Type B pancreatic cell (in vitro differentiated cells): ENCODE data around the gene POR. TPM values are rescaled to one million over a fixed set of nuclear protein-coding genes. Genes with fewer than 3 reads are reported as not detected.
"Not testable (repeated sequence)": the region's sequence is repeated elsewhere in the genome, so short reads cannot be mapped to it uniquely, and the experiment has no call there.

ENCODE experiments used
- DNase-seq: peaks from one replicate; pipeline ENCODE4 v3.0.0; 2021; ENCODE audit warnings: mixed read lengths; ENCODE audit not compliant: unreplicated experiment; ENCODE audit errors: extremely low spot score
- H3K27ac Mint-ChIP-seq: 2 replicates; pipeline ENCODE4 v1.8.0; 2021; ENCODE audit warnings: mild to moderate bottlenecking, mixed read lengths
- H3K27me3 Mint-ChIP-seq: 2 replicates; pipeline ENCODE4 v1.8.0; 2021; ENCODE audit warnings: mixed read lengths
- H3K36me3 Mint-ChIP-seq: 2 replicates; pipeline ENCODE4 v1.8.0; 2021; ENCODE audit warnings: mixed read lengths
- H3K4me1 Mint-ChIP-seq: one replicate; pipeline ENCODE4 v1.8.0; 2021; ENCODE audit warnings: mixed read lengths; ENCODE audit not compliant: unreplicated experiment
- H3K4me3 Mint-ChIP-seq: 2 replicates; pipeline ENCODE4 v1.8.0; 2021; ENCODE audit warnings: mild to moderate bottlenecking, mixed read lengths
- H3K9me3 Mint-ChIP-seq: 2 replicates; pipeline ENCODE4 v1.8.0; 2021; ENCODE audit warnings: mixed read lengths
- CTCF ChIP-seq: fragments of 200-600 bp; sonication (generic); conservative IDR thresholded peaks from 2 replicates; pipeline ENCODE4 v1.5.0; 2021; ENCODE audit warnings: antibody characterized with exemption, mild to moderate bottlenecking
- total RNA-seq: library from RNA; stranded (reverse); gene quantifications from 2 replicates; pipeline ENCODE4 v1.2.1, GENCODE V29; 2021; ENCODE audit warnings: low replicate concordance

Gene POR
- total RNA-seq, 1 donor from 2014 or later = 122 TPM

DNA sequence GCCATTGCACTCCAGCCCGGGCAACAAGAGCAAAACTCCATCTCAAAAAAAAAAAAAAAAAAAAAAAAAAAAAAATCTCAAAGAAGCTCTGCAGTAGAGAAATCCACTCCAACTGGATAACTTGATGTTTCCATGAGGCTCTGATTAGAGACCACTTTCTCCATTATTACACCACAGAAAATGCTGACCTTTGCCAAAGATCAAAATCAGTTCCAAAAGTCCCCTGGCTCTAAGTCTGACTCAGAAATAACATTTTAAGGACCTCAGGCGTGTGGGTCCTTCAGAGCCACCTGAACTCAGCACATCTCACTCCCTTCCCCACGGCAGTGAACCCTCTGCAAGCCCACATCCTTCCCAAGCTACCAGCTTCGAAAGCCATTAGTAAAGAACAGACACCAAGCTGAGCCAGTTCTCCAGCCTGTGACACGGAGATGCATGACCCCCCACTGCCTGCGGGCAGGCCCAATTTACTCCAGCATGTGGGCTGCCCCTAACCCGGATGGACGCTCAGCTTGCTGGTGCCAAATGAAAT, 93.3 kb downstream of the POR start:
- Mint-ChIP-seq H3K4me1 (no peaks in the 10 kb centered on the region), H3K36me3 (no peaks in the 10 kb centered on the region), H3K4me3 (no peak overlapping the region), H3K9me3 (no peaks in the 10 kb centered on the region), H3K27me3 (no peaks in the 10 kb centered on the region), H3K27ac (no peak overlapping the region)
- no peak for TF ChIP-seq CTCF
- no peak for DNase-seq

GRCh38 chr7:76009672-76010600, 95.0 kb downstream of the POR start:
- no peaks in the 10 kb centered on the region for H3K27me3 Mint-ChIP-seq
- no peaks in the 10 kb centered on the region for H3K9me3 Mint-ChIP-seq
- H3K4me1 Mint-ChIP-seq = no peaks in the 10 kb centered on the region
- H3K27ac Mint-ChIP-seq = no peak overlapping the region
- no peaks in the 10 kb centered on the region for H3K36me3 Mint-ChIP-seq
- no peak for DNase-seq
- TF ChIP-seq CTCF = no peak
- H3K4me3 Mint-ChIP-seq = no peak overlapping the region

DNA sequence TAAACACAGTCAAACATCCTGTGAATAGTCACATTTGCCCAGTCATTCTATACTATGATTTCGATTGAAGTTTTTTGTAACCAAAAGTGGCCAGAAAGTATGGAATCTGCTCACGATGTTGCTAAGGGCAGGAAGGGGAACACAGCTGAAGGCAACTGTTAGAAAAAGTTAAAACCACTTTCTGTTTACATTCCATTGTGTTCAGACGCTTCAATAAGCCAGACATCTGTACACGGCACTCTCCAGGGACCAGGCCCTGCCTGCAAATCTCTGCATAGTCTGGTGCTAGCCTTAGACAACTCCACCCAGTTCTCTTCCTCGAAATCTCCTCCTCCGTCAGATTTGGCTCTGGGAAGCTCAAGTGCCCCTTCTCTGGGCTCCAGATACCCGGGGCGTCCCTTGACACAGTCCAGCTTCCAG, 96.5 kb downstream of the POR start:
- no peaks in the 10 kb centered on the region for H3K9me3 Mint-ChIP-seq
- H3K4me3 Mint-ChIP-seq = no peak overlapping the region
- H3K27me3 Mint-ChIP-seq = no peaks in the 10 kb centered on the region
- TF ChIP-seq CTCF = no peak
- H3K4me1 Mint-ChIP-seq = no peaks in the 10 kb centered on the region
- H3K27ac Mint-ChIP-seq = no peak overlapping the region
- peaks cover 2% of the 10 kb centered on the region for H3K36me3 Mint-ChIP-seq
- DNase-seq = no peak

DNA sequence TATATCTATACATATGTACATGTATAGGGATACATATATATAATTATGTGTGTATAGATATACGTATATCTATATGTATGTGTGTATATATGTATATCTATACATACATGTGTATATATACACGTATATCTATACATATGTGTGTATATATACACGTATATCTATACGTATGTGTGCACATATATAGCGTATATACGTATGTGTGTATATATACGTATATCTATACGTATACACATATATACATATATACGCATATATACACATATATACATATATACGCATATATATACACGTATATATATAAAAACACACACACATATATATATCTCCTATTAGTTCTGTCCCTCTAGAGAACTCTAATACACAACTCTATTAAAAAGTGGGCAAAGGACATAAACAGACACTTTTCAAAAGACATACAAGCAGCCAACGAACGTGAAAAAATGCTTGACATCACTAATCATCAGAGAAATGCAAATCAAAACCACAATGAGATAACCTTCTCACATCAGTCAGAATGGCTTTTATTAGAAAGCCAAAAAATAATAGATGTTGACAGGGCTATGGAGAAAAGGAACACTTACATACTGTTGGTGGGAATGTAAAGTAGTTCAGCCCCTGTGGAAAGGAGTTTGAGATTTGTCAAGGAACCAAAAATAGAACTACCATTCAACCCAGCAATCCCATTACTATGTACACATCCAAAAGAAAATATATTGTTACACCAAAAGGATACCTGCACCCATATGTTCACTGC, 101.4 kb downstream of the POR start:
- peaks cover 20% of the 10 kb centered on the region for H3K36me3 Mint-ChIP-seq
- no peak overlapping the region for H3K4me3 Mint-ChIP-seq
- H3K27me3 Mint-ChIP-seq = no peaks in the 10 kb centered on the region
- no peak overlapping the region for H3K27ac Mint-ChIP-seq
- no peak for TF ChIP-seq CTCF
- no peak for DNase-seq
- H3K9me3 Mint-ChIP-seq = no peaks in the 10 kb centered on the region
- H3K4me1 Mint-ChIP-seq = no peaks in the 10 kb centered on the region

DNA sequence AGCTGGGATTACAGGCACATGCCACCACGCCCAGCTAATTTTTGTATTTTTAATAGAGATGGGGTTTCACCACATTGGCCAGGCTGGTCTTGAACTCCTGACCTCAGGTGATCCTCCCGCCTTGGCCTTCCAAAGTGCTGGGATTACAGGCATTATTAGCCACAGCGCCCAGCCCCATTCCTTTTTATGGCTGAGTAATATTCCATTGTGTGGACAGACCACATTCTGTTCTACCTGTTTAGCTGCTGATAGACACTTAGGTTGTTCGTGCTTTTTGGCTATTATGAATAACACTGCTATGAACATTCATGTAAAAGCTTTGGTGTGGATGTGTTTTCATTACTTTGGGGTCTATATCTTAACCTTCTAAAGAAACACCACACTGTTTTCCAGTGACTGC, 103.6 kb downstream of the POR start:
- H3K4me1 Mint-ChIP-seq, DNase-seq, H3K9me3 Mint-ChIP-seq, H3K27me3 Mint-ChIP-seq, H3K27ac Mint-ChIP-seq, H3K4me3 Mint-ChIP-seq: not testable (repeated sequence)
- peaks cover 23% of the 10 kb centered on the region for H3K36me3 Mint-ChIP-seq
